WTC11 (cell line): ENCODE results near the gene CUEDC1.

ENCODE experiments used
- ETV6 ChIP-seq: sonication (generic); formaldehyde crosslinking; IDR thresholded peaks from 2 replicates; pipeline ENCODE4 v1.8.1; 2022; ENCODE audit warnings: mild to moderate bottlenecking, missing genetic modification reagents
- FOXP4 ChIP-seq: sonication (generic); formaldehyde crosslinking; IDR thresholded peaks from 2 replicates; pipeline ENCODE4 v1.8.0; 2022; ENCODE audit warnings: mild to moderate bottlenecking, missing genetic modification reagents
- HMGXB4 ChIP-seq: sonication (generic); formaldehyde crosslinking; IDR thresholded peaks from 2 replicates; pipeline ENCODE4 v1.8.1; 2023; ENCODE audit warnings: mild to moderate bottlenecking, moderate library complexity, missing genetic modification reagents
- MAX ChIP-seq: sonication (generic); formaldehyde crosslinking; IDR thresholded peaks from 2 replicates; pipeline ENCODE4 v1.8.0; 2022; ENCODE audit warnings: mild to moderate bottlenecking, missing genetic modification reagents
- PRDM15 ChIP-seq: sonication (generic); formaldehyde crosslinking; IDR thresholded peaks from 2 replicates; pipeline ENCODE4 v1.8.0; 2022; ENCODE audit warnings: missing genetic modification reagents
- SMAD3 ChIP-seq: sonication (generic); formaldehyde crosslinking; IDR thresholded peaks from 2 replicates; pipeline ENCODE4 v1.8.0; 2022; ENCODE audit warnings: missing genetic modification reagents, mild to moderate bottlenecking, borderline replicate concordance
- USF2 ChIP-seq: sonication (generic); formaldehyde crosslinking; IDR thresholded peaks from 2 replicates; pipeline ENCODE4 v1.8.1; 2023; ENCODE audit warnings: mild to moderate bottlenecking, missing genetic modification reagents, moderate library complexity
- TF ChIP-seq, protein P1 (sequence below): fragments of 200-600 bp; IDR thresholded peaks from 2 replicates; pipeline ENCODE4 v1.8.0; 2022; ENCODE audit warnings: antibody characterized with exemption

- TF ChIP-seq, protein P1, sequence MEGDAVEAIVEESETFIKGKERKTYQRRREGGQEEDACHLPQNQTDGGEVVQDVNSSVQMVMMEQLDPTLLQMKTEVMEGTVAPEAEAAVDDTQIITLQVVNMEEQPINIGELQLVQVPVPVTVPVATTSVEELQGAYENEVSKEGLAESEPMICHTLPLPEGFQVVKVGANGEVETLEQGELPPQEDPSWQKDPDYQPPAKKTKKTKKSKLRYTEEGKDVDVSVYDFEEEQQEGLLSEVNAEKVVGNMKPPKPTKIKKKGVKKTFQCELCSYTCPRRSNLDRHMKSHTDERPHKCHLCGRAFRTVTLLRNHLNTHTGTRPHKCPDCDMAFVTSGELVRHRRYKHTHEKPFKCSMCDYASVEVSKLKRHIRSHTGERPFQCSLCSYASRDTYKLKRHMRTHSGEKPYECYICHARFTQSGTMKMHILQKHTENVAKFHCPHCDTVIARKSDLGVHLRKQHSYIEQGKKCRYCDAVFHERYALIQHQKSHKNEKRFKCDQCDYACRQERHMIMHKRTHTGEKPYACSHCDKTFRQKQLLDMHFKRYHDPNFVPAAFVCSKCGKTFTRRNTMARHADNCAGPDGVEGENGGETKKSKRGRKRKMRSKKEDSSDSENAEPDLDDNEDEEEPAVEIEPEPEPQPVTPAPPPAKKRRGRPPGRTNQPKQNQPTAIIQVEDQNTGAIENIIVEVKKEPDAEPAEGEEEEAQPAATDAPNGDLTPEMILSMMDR = no peak
- no peak for TF ChIP-seq PRDM15
- TF ChIP-seq ETV6 (CRISPR knock-in tag) = no peak
- TF ChIP-seq FOXP4 (CRISPR knock-in tag) = no peak
- TF ChIP-seq SMAD3 = no peak
- no peak for TF ChIP-seq MAX (CRISPR knock-in tag)
- TF ChIP-seq USF2 (CRISPR knock-in tag) = peak; percentile 71
- TF ChIP-seq HMGXB4 (CRISPR knock-in tag) = no peak; the same call in 1 of the 2 replicates
Measured at GRCh38 chr17:57892820-57893595, 62.2 kb downstream of the CUEDC1 start.
